NCI-H146 (cell line): Measurements from ENCODE around the gene RIT2.

Experiments
- DNase-seq: peaks from one replicate; lab custom pipeline; 2025; lab: John Stamatoyannopoulos, UW

The RIT2 gene

DNA sequence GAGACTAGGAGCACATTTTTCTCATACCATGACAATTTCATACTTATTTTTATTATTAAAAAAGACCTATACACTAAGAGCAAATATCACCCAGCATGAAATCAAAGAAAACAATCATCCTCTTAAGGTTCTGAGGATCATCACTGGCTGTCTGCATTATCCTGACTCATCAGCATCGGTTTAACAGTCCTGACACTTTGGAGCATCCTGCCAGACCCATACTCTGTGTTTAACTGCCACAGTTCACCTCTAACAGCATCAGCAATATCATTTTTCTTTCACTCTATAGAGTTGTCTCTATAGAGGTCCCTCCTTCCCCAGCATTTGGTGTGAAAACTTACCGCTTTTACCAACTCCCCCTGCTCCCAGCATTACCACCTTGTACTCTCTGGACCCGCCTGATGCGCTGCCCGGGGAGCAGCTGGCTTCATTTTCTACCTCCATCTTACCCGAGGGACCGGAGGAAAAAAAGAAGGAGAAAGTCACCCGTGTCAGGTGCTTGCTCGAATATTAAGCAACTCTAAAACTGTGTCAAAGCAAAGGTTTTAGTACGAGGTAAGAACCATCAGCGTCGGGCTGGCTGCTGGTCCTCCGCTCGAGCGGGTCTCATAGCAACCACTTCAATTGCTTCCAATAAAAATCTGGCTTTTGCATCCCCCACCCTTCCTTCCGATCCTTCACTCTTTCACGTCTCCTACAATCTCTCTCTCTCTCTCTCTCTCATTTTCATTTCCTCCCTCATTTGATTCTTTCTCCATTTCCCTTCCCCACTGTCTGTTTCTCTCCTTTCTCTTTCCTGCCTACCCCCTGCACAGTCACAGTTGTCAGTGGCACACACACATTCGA, at the start of gene RIT2:
Gene RIT2, minus strand, starts transcription at position 610 of the 846 bp plus-strand sequence.
- peak; percentile 52 for DNase-seq

DNA sequence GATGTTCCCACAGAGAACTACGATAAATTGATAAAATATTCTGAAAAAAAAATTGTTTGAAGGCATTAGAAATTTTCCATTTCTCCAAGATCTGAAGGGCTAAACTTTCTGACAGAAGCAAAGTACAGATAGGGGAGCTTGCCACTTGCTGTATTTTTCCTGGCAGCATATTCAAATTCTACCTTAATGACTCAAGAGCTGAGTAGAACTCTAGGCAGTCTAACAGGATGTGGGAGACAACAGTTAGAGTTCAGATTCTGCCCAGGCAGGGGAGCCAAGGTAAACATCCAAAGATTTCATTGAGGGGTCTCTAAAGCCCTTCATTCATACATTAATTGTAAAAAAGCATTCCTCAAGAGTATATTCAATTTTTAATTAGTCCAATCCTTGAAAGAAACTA, 46.0 kb upstream of the RIT2 start:
- no peak for DNase-seq

DNA sequence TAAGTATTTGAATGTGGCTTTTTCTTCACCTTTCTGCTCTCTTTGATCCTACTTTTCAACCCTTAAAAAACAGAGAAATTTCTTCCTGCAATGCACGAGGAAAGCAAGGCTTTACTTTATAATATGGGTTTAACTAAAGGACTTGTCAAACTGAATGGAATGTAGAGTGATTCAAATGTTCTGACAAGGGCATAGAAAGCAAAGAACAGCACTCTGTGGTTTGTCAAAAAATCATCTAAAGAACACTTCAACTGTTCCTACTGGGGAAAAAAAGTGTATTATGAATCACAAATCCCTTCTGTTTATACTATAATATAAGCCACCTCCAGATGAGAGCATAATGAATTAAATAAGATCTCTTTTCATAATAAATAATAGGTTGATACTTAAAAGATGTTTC, 45.0 kb upstream of the RIT2 start:
- no peak for DNase-seq

DNA sequence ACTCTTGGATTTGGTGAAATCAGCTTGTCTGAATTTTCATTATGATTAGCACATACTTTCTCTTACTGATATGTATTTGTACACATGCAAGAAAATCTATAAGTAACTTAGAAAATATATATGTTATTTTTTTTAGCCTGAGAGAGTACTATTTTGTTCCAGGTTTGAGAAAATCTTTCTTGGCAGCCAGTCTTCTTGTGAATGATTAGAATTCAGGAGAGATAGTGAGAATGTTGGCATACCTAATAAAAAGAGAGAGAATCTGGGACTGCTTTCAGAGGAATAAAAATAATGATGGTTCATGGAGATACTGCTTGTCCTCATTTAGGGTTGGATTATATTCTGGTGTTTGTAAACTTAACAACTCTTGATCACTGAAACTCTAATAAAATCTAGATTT, 44.4 kb upstream of the RIT2 start:
- no peak for DNase-seq

DNA sequence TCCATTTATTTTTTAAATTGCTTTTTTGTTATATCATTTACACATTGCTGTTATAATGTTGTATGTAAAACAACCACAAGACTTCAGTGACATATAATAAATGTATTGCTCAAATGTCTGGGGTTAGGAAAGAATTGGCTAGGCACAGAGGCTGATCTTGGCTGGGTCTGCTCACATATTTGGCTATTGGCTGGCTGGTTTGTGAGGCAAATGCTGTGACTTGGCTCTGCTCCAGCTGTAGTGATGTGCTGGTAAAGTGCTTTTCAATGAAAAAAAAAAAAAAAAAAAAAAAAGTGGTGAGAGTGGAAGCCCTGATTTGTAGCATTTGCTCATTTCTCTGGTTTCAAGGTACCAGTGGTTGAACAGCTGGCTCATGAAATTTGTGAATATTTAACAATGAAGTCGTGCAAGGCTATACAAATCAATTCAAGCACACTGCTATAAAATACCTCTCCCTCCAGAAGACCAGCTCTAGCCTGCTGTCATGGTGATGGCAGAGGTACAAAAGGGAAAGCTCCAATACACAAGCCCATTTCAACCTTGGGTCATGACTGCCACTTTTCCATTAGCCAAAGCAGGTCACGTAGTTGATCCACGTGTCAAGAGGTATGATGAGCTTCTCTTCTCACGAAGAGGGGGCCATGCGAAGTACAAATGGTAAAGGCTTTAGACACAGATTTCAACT, 43.7 kb upstream of the RIT2 start:
- peak; percentile 38 for DNase-seq

DNA sequence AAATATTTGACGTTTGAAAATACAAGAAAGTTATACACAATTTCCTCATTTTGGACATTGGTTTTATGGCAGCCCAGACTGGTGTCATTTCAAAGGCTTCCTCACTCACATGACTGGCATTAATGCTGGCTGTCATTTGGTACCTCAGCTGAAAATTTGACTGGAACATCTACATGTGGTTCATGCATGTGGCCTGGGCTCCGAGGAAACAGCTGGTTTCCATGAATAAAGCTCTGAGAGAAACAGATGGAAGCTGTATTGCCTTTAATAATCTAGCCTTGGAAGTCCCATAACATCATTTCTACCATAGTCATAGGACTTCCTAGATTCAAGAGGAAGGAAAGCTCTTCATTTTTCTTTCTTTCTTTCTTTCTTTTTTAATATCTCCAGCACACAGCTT, 42.9 kb upstream of the RIT2 start:
- no peak for DNase-seq

DNA sequence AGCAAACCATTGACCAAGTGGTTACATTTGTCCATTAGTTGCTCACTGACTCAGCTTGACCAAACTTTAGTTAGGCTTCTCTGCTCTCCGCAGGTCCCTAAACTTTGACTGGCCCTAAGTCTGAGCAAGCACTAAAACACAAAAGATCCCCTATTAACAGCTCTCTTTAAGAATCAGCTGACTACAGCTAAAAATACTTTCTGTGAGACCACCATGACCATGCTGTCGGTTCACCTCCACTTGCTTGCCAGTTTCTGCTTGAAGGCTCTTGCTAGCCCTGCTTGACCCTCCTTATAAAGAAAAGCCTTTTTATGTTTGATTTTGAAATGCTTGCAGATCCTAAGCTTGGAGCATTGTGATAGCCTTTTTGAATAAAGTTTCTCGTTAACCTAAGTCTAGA, 40.4 kb upstream of the RIT2 start:
- DNase-seq, result no peak

DNA sequence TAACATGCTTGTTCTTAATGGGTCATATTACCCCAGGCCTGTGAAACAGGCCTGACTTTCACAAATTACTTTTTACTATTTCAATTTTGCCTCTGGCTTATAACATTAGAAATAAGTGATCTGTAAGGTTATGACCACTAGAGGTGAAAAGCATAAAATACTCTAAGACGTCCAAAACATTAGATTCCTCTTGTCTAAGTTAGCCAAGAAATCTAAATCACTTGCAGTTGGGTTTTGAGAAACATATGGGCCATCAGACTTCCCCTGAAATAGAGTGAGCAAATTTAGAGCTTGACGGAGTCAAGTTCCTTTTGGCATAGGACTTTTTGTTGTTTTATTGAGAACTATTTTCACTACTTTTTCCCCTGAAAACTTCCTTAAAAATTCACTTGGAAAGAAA, 32.7 kb upstream of the RIT2 start:
- DNase-seq, result no peak

DNA sequence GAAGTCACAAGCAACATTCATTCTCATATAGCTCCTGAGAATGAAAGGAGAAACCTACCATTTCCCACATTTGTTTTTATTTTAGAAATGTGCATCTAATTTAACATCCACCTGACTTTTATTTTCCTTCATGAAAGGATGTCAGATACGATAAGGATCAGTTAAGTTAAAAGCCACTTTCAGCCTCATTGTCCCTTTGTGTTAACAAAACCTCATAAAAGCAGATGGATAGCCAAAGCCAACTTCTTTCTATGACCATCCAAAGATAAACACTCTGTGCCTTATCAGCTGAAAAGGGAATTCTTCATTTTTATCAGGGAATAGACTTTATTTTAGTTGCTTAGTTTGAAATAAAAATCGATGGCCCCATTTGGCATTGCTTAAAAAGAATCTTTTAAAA, 25.7 kb upstream of the RIT2 start:
- peak; percentile 48 for DNase-seq

DNA sequence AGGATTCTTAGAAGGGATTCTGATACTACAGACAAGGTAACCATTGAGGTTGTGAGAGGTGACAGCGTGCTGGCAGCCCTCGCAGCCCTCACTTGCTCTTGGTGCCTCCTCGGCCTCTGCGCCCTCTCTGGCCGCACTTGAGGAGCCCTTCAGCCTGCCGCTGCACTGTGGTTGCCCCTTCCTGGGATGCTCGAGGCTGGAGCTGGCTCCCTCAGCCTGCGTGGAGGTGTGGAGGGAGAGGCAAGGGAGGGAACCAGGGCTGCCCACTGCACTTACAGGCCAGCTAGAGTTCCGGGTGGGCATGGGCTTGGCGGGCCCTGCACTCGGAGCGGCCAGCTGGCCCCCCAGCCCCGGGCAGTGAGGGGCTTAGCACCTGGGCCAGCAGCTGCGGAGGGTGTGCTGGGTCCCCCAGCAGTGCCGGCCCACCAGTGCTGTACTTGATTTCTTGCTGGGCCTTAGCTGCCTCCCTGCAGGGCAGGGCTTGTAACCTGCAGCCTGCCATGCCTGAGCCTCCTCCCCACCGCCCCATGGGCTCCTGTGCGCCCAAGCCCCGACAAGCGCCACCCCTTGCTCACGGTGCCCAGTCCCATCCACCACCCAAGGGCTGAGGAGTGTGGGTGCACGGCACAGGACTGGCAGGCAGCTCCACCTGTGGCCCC, 23.9 kb upstream of the RIT2 start:
- DNase-seq, result no peak

DNA sequence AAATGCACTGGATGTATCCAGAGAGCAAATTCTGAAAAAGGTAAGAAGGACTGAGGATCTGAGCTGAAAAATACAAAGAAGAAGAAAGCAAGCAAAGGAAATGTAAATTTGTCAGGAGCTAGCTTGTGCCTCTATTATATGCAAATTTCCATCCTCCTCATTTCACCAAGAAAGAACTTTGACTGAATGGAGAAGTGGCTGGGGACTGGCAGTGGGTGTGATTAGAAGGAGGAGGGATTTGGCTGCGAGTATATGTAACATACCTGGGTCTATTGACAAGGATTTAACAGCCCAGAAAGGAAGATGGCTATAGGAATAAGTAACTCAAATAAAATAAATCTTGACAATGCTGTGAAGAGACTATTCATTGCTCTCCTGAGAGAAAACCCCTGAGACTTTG, 19.4 kb upstream of the RIT2 start:
- no peak for DNase-seq

DNA sequence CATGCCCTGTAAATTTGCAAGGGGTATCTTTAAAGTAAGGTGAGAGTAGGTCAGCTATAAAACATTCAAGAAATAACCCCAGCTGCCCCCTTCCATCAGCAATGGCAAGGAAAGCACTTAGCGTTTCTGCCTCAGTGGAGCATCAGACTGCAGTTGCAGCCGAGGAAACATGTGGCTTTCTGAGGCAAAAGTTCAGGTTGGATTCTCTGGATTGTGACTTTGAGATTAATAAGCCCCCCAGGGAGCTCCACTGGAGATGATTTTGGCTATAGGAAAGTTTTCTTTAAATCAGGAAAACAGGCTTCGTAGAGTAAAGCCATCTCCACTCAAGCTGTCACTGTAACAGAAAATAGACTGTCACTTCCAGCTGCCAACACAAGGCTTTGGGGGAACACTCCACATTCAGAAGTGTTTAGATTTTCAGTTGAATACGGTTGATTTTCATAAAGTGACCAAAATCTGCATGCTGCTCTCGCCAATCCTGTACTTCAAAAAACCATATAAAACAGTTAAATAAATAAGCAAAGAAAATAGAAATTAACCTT, 15.3 kb upstream of the RIT2 start:
- no peak for DNase-seq

DNA sequence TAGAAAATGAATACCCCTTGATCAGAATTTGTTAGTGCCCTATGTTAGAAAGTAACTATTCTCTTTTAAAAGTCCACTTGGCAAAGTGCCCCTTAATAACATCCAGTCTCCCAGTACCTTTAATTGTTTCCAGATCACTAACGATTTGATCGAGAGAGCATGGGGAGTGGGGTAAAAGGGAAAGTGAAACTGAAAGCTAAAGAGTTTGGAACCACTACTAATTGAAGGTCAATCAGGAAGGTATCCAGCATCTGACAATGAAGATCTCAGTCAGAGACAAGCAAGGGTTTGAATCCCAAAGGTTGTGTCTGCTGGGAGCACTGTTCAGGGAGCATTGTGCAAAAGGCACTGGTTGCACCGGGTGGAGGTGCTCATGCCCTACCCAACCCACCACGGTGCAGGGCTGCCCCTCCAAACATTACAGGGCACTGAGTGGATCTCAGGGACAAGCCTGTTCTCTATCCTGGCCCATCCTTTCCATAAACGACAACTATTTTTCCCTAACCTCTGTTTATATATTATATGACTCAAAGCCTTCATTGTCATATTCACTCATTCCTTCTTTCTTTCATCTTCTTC, 14.6 kb upstream of the RIT2 start:
- peak; percentile 56 for DNase-seq

DNA sequence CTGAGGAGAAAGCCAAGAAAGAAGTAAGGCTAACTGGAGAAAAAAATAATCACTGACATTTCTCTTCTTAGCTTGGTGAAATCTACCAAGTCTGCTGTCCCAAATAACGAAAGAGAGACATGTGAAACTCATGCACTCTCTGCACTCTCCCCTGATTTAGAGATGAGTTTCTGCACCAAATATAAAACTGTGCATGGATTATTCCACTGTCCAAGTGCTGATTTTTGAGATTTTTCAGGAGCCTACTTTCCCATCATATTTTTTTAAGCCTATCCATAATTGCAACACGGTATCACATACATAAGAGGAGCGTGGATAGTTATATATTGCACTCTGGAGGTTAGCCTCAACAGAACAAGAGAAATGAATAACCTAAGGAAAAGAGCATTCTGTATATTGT, 10.0 kb upstream of the RIT2 start:
- DNase-seq, result no peak

DNA sequence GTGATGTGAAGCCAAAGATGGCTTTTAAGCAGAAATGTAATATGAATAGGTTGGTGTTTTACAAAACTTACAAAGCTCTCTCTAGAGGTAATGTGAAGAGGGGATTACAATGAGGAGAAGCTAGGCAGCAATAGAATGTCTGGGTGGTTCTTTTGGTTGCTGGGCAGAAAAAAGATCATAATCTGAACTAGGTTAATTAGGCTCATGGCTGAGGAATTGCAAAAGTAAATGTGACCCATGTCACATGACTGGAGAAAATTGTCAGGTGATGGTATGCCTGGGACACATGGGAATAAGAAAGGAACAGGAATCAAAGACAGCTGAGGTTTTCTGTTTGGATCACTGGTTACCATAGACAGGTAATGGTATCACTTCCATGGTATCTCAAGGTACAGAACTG, 7.5 kb upstream of the RIT2 start:
- DNase-seq, result no peak

DNA sequence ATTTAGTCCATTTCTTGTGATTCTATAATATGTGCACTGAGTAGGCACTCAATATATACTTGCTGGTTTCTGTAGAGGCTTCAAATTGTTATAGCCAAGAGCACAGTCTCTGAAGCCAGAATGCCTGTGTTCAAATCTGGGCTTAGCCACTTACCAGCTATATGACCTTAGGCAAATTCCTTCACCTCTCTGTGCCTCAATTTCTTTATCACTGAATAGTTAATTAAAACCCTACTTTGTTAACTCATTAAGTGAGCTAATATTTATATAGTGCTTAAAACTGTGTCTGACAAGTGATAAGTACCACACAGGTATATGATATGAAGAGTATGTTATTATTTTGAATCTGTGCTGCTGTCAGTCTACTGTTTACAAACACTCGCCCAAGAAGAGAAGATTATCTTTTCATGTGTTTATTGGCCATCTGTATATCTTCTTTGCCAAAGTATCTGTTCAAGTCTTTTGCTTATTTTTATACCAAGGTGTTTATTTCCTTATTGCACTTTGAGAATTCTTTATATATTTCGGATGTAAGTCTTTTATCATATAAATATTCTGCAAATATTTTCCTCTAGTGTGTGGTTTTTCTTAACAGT, 1.3 kb upstream of the RIT2 start:
- DNase-seq, result no peak

DNA sequence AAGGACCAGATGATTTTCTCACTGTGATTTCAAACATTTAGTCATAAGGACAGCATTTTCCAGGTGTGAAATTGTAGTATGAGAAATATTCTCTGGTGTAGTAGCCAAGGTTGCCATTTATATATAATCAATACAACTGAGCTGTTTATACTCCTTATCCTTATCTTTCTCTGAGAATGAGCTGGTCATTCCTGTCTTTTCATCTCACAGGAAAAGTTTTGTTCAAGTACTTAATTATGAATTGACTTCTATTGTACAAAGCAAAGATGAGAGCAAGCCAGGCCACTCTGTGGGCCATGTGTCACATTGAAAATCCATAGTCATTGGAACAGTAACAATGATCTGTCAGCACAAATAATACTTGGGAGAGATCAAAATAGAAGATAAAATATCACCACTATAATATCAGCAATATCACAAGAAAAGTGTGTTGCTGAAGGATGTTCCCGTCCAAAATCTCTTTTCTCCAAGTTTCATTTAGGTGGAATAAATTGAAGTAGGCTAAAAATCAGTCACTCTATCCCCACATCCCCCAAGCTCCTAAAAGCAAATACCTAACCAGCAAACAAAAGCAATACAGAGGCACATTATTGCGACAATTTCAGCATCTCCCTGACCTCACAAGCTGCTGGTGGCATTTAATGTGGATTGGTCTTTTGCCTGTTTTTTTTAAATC, 2.1 kb downstream of the RIT2 start:
- no peak for DNase-seq

DNA sequence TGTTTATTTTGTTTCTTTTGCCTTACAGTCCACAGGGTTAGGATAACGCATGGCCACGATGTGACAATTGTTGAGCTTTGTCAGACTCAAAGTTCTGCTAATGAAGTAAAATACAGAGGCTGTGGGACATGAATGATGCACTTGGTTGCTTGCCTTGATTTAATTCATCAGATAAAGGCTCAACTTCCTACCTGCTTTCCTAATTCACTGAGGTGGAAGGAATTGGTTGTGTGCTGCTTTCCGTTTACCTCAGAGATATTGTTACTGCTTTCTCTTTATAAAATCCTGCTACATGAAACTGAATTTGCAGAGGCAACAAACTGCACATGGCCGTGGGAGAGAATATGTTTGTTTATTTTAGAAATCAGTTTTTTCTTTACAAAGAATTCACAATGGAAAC, 6.6 kb downstream of the RIT2 start:
- DNase-seq, result no peak

DNA sequence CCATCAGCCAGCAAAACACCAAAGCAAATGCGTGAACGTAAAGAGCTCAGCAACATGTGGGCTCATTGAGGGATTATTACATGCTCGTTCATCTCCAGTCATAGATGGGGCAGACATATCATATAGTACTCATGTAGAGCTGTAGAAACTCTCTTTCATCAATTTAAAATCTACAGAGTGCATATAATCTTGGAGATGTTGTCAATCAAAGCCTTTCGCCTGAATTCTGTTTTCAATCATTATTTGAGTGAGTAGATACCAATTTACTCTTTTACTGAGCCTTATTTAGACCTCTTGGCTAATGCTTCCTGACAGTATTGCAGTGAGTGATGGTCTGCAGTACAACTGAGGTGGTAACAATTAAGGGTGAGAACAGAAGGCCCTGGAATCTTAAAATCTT, 7.0 kb downstream of the RIT2 start:
- DNase-seq, result no peak

DNA sequence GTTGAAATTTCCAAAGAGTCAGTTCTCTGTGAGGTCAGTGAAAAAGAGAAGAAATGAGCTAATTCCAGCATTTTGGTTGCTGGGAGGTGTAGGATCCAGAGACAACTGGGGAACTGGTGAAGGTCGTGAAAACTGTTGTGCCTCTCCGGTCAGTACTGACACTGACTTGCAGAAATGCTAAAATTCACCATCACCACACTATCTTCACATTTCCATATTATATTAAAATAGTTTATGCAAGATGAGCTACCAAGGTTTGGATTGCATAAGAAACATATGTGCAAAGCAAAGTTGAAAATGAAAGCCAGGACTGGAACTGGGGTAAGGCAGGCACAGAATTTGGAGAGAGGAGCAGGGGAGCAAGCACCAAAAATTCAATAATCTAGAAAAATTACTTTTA, 21.8 kb downstream of the RIT2 start:
- no peak for DNase-seq

DNA sequence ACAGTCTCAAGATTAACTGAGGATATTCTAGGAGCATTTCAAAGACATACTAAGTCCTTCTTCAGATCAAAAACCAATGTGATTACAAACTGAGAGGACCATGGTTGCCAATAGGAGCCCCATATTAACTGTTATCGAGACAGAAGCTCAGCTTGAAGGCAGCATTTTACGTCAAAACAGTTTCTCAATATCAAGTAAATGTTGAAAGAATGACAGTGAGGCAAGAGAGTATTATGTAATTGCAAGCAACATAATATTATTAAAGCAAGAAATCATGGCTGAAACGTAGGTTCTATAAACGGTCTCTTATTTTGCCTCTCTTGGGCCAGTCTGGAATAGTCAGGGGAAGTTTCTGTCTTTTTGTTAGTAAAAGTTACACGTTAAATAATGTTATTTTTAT, 22.9 kb downstream of the RIT2 start:
- no peak for DNase-seq

DNA sequence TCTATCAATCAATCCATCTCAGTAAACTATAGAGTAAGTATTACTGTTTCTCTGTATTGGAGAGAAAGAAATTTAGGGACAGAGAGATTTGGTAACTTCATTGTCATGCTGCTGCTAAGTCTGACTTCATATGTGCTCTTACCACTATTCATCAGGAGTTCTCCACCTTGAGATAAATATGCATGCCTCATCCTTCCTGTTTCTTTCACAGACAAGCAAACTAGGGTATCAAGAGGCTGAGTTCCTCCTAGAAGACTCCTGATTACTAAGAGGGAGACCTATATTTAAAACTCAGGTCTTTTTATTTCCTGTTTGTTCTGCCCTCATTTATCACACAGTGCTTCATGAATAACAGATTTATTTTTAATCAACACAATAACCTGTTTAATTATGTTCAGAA, 34.1 kb downstream of the RIT2 start:
- DNase-seq, result no peak
